ENCODE results near the gene POU3F1.
A peak's percentile ranks its signal among the peaks of the same experiment; 100 is the strongest.

GRCh38 chr1:38012363-38013226, 34.0 kb downstream of the POU3F1 start, which contains the start of gene UTP11:
- TF ChIP-seq CTCF (IDR thresholded peaks at IDR 0.05) (no peak), POLR2A (IDR thresholded peaks at IDR 0.05) (peak; percentile 36 to 59), EP300 (IDR thresholded peaks at IDR 0.05) (no peak)

Measured in gastroesophageal sphincter (tissue), 3 donors.